Measurements from ENCODE around the gene PMCH.
"Not testable (repeated sequence)": the region's sequence is repeated elsewhere in the genome, so short reads cannot be mapped to it uniquely, and the experiment has no call there.

PMCH gene

GRCh38 chr12:102197789-102198188 is at the start of gene PMCH:
TSS of gene PMCH (minus strand) at chr12:102197833. CDS start at chr12:102197770, 63 bp downstream.
- no peak for DNase-seq (ENCODE audit: low read depth in 2 of 2)

GRCh38 chr12:102240859-102241258 is 43.2 kb upstream of the PMCH start:
- not testable (repeated sequence) for DNase-seq (ENCODE audit: low read depth in 2 of 2)

- no peak for DNase-seq (ENCODE audit: low read depth in 2 of 2)
Observed at GRCh38 chr12:102234599-102234998, 37.0 kb upstream of the PMCH start.

- no peak for DNase-seq (ENCODE audit: low read depth in 2 of 2)
Observed at GRCh38 chr12:102232446-102232845, 34.8 kb upstream of the PMCH start.

GRCh38 chr12:102232036-102232435 is 34.4 kb upstream of the PMCH start:
- DNase-seq (ENCODE audit: low read depth in 2 of 2), result no peak

GRCh38 chr12:102227954-102228353 is 30.3 kb upstream of the PMCH start:
- no peak for DNase-seq (ENCODE audit: low read depth in 2 of 2)

GRCh38 chr12:102220736-102221135 is 23.1 kb upstream of the PMCH start:
- no peak for DNase-seq (ENCODE audit: low read depth in 2 of 2)

GRCh38 chr12:102215992-102216691 is 18.5 kb upstream of the PMCH start:
- DNase-seq (ENCODE audit: low read depth in 2 of 2), result no peak

GRCh38 chr12:102204025-102204424 is 6.4 kb upstream of the PMCH start:
- DNase-seq (ENCODE audit: low read depth in 2 of 2), result no peak

- no peak for DNase-seq (ENCODE audit: low read depth in 2 of 2)
Observed at GRCh38 chr12:102202556-102202955, 4.9 kb upstream of the PMCH start.

- DNase-seq (ENCODE audit: low read depth in 2 of 2), result no peak
Observed at GRCh38 chr12:102201436-102202061, 3.9 kb upstream of the PMCH start.

GRCh38 chr12:102195826-102196225 is 1.8 kb downstream of the PMCH start:
- DNase-seq (ENCODE audit: low read depth in 2 of 2), result no peak

GRCh38 chr12:102182635-102183034 is 15.0 kb downstream of the PMCH start:
- no peak for DNase-seq (ENCODE audit: low read depth in 2 of 2)

- no peak for DNase-seq (ENCODE audit: low read depth in 2 of 2)
Observed at GRCh38 chr12:102174761-102175160, 22.9 kb downstream of the PMCH start.

GRCh38 chr12:102174117-102174516 is 23.5 kb downstream of the PMCH start:
- DNase-seq (ENCODE audit: low read depth in 2 of 2), result no peak

GRCh38 chr12:102172436-102172835 is 25.2 kb downstream of the PMCH start:
- no peak for DNase-seq (ENCODE audit: low read depth in 2 of 2)

GRCh38 chr12:102171951-102172350 is 25.7 kb downstream of the PMCH start:
- DNase-seq (ENCODE audit: low read depth in 2 of 2), result no peak

GRCh38 chr12:102169922-102170621 is 27.6 kb downstream of the PMCH start:
- no peak for DNase-seq (ENCODE audit: low read depth in 2 of 2)

- no peak for DNase-seq (ENCODE audit: low read depth in 2 of 2)
Observed at GRCh38 chr12:102167821-102168604, 29.6 kb downstream of the PMCH start.

GRCh38 chr12:102163383-102163782 is 34.2 kb downstream of the PMCH start:
- DNase-seq (ENCODE audit: low read depth in 2 of 2), result no peak

GRCh38 chr12:102155206-102155605 is 42.4 kb downstream of the PMCH start:
- DNase-seq (ENCODE audit: low read depth in 2 of 2), result not testable (repeated sequence)

- DNase-seq (ENCODE audit: low read depth in 2 of 2), result not testable (repeated sequence)
Observed at GRCh38 chr12:102147062-102147587, 50.5 kb downstream of the PMCH start.
